MCF 10A (cell line): Measurements from ENCODE around the gene SARDH. TPM values are rescaled to one million over a fixed set of nuclear protein-coding genes. Genes with fewer than 3 reads are reported as not detected.
"Not testable (repeated sequence)": the region's sequence is repeated elsewhere in the genome, so short reads cannot be mapped to it uniquely, and the experiment has no call there.

Source experiments
- BruUV-seq: library from RNA; stranded (reverse); fragments of 400-500 nt; replicated peaks from 2 replicates; lab custom pipeline; 2021; lab: Mats Ljungman, UMichigan
- CTCF ChIA-PET: fragments of 300-600 bp; sonication (Branson Sonifier 250); formaldehyde crosslinking; extraction: SDS; loops from one replicate; lab custom pipeline; 2021; ENCODE audit warnings: antibody characterized with exemption, inconsistent platforms; lab: Yijun Ruan, JAX
- POLR2A ChIA-PET: fragments of 300-600, 350-650 bp; sonication (Branson Sonifier 250); formaldehyde crosslinking; extraction: SDS; loops from one replicate; lab custom pipeline; 2020; ENCODE audit warnings: antibody characterized with exemption, inconsistent platforms; lab: Yijun Ruan, JAX
- DNase-seq: peaks from one replicate; pipeline ENCODE4 v3.0.0-alpha.2; 2018; ENCODE audit not compliant: unreplicated experiment
- H3K27ac Mint-ChIP-seq: one replicate; pipeline ENCODE4 v1.8.0; 2022; ENCODE audit warnings: mild to moderate bottlenecking, low read depth, mixed read lengths; ENCODE audit not compliant: unreplicated experiment
- H3K27me3 Mint-ChIP-seq: one replicate; pipeline ENCODE4 v1.8.0; 2022; ENCODE audit warnings: mixed read lengths; ENCODE audit not compliant: insufficient read depth, unreplicated experiment
- H3K36me3 Mint-ChIP-seq: one replicate; pipeline ENCODE4 v1.8.0; 2022; ENCODE audit warnings: mild to moderate bottlenecking, moderate library complexity, mixed read lengths; ENCODE audit not compliant: insufficient read depth, unreplicated experiment
- H3K4me1 Mint-ChIP-seq: one replicate; pipeline ENCODE4 v1.8.0; 2022; ENCODE audit warnings: mixed read lengths; ENCODE audit not compliant: insufficient read depth, unreplicated experiment
- H3K4me3 Mint-ChIP-seq: one replicate; pipeline ENCODE4 v1.8.0; 2022; ENCODE audit warnings: mild to moderate bottlenecking, moderate library complexity, mixed read lengths; ENCODE audit not compliant: unreplicated experiment
- H3K9me3 Mint-ChIP-seq: one replicate; pipeline ENCODE4 v1.8.0; 2022; ENCODE audit warnings: mixed read lengths; ENCODE audit not compliant: unreplicated experiment
- intact Hi-C: fragments of 100-400 bp; cut with micrococcal nuclease; formaldehyde crosslinking; loops from 2 replicates; pipeline ENCODE4 v1.14.1; 2022
- total RNA-seq: library from RNA; stranded (reverse); gene quantifications from 2 replicates; pipeline ENCODE4 v1.2.3, GENCODE V29; 2022
- TF ChIP-seq, protein P1 (sequence below): fragments of 200-600 bp; IDR thresholded peaks from one replicate; pipeline ENCODE4 v1.8.0; 2022; ENCODE audit warnings: antibody characterized with exemption, mild to moderate bottlenecking; ENCODE audit not compliant: unreplicated experiment

SARDH gene
- total RNA-seq, 1 experiment from 2014 or later = not detected

DNA sequence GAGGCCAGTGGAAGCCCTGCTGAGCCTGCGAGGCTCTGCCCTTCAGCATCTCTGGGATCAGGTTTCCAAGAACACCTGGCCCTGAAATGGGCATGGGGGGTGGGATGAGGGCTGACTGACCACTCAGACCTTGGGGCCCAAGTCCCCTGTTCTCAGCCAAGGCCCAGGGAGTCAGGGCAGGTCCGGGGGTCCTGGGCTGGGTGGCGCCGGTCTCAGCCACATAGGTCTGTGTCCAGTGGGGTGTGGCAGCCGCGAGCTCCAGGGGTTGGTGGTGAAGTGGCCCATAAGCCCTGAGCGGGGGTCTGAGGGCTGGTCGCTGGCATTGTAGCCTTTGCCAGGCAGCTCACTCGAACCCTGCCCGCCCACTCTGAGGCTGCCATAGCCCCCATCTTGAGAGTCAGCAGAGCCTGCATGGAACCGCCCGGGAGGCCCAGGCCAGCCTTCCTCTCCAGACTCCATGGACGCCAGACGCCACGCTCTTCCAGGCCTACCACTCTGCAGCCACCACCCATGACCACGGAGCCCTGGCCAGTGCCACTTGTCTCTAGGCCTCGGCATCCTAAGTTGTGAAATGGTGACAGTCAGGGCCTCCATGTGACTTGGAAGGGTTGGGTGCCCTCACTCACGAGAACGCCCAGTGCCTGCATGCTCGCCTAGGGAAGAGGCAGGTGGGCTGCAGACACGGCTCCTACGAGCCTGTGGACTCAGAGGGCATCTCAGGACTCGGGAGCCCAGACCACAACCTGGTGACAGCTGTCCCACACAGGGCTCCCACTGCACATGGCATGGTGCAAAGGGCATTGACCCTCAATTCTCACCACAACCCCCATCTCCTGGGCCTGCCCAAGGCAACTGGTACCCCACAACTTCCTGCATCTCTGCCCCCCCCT lies 108.7 kb downstream of the SARDH start:
- intact Hi-C loops = no loop called here
- Mint-ChIP-seq H3K27me3 (peaks cover 45% of the 10 kb centered on the region), H3K9me3 (no peaks in the 10 kb centered on the region), H3K27ac (no peak overlapping the region), H3K4me3 (no peak overlapping the region), H3K4me1 (no peaks in the 10 kb centered on the region), H3K36me3 (no peaks in the 10 kb centered on the region)
- ChIA-PET POLR2A (no interaction called here), CTCF (no interaction called here)
- BruUV-seq = no TSS peak
- TF ChIP-seq, protein P1, sequence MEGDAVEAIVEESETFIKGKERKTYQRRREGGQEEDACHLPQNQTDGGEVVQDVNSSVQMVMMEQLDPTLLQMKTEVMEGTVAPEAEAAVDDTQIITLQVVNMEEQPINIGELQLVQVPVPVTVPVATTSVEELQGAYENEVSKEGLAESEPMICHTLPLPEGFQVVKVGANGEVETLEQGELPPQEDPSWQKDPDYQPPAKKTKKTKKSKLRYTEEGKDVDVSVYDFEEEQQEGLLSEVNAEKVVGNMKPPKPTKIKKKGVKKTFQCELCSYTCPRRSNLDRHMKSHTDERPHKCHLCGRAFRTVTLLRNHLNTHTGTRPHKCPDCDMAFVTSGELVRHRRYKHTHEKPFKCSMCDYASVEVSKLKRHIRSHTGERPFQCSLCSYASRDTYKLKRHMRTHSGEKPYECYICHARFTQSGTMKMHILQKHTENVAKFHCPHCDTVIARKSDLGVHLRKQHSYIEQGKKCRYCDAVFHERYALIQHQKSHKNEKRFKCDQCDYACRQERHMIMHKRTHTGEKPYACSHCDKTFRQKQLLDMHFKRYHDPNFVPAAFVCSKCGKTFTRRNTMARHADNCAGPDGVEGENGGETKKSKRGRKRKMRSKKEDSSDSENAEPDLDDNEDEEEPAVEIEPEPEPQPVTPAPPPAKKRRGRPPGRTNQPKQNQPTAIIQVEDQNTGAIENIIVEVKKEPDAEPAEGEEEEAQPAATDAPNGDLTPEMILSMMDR = no peak
- no peak for DNase-seq

DNA sequence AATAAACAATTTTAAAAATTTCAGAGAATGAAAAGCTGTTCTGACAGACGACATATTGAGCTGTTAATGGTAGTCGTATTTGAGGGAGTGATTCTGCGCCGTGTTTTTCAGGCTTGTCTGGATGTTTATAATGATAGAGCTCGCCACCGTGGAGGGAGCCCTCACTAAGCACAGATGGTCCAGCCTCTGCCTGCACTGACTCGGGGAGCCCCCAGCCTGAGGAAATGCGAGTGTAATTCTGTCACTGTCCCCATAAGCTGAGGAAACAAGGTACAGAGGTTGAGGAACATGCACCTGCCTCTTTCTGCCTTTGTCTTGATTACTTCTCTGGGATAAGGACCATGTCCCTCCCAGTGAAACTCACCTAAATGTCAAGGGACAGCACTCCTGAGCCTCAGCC lies 109.4 kb downstream of the SARDH start:
- TF ChIP-seq, protein P1 = no peak
- Mint-ChIP-seq H3K36me3 (no peaks in the 10 kb centered on the region), H3K4me3 (no peak overlapping the region), H3K4me1 (no peaks in the 10 kb centered on the region), H3K27me3 (peaks cover 52% of the 10 kb centered on the region), H3K27ac (no peak overlapping the region), H3K9me3 (no peaks in the 10 kb centered on the region)
- CTCF ChIA-PET = no interaction called here
- BruUV-seq = no TSS peak
- POLR2A ChIA-PET = no interaction called here
- no peak for DNase-seq
- intact Hi-C loops = no loop called here

DNA sequence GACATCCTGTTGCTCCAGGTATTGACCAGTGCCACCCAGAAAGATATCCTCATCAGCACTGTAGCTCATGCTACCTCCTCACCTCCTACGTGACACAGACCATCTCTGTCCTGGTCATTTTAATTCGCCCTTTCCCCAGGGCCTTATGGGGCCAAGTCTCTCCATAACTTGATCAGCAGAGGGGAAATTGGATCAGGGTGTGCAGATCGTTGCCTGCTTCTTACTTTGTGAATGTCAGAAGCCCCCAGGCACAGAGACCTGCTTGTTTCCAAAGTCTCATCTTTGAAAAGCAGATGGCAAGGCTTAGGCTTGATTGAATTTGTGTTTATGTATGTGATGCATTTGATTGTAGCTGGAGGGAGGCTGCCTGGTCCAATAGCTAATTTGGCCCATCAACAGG lies 110.8 kb downstream of the SARDH start:
- Mint-ChIP-seq H3K9me3 (no peaks in the 10 kb centered on the region), H3K4me3 (no peak overlapping the region), H3K36me3 (no peaks in the 10 kb centered on the region), H3K27me3 (peaks cover 66% of the 10 kb centered on the region), H3K4me1 (no peaks in the 10 kb centered on the region), H3K27ac (no peak overlapping the region)
- CTCF ChIA-PET = no interaction called here
- TF ChIP-seq, protein P1 = no peak
- intact Hi-C loops = no loop called here
- DNase-seq = no peak
- BruUV-seq = no TSS peak
- POLR2A ChIA-PET = no interaction called here

DNA sequence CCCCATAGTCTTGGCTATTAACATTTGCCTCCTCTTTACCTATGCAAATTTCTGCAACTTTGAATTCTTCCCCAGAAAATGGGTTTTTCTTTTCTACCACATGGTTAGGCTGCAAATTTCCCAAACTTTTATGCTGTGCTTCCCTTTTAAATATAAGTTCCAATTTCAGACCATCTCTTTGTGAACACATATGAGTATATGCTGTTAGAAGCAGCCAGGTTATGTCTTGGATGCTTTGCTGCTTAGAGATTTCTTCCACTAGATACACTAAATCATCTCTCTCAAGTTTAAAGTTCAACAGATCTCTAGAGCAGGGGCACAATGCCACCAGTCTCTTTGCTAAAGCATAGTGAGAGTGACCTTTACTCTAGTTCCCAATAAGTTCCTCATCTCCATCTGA lies 112.1 kb downstream of the SARDH start:
- H3K9me3 Mint-ChIP-seq, H3K4me1 Mint-ChIP-seq, DNase-seq, H3K27ac Mint-ChIP-seq, BruUV-seq, H3K36me3 Mint-ChIP-seq, CTCF ChIA-PET, POLR2A ChIA-PET, H3K4me3 Mint-ChIP-seq, intact Hi-C loops: not testable (repeated sequence)
- H3K27me3 Mint-ChIP-seq = peaks cover 79% of the 10 kb centered on the region
